Ishikawa (cell line): ENCODE measurements around the gene TMEM161A.
A peak's percentile ranks its signal among the peaks of the same experiment; 100 is the strongest.

ENCODE experiments used
- CEBPB ChIP-seq: IDR thresholded peaks from 2 replicates; pipeline ENCODE4 v1.6.1; 2012
- CREB1 ChIP-seq: IDR thresholded peaks from 2 replicates; pipeline ENCODE4 v1.6.1; 2012; ENCODE audit warnings: low read depth
- EGR1 ChIP-seq: IDR thresholded peaks from 2 replicates; pipeline ENCODE4 v1.6.1; 2012
- EP300 ChIP-seq: IDR thresholded peaks from 2 replicates; pipeline ENCODE4 v1.6.1; 2012; ENCODE audit warnings: borderline replicate concordance
- FOXM1 ChIP-seq: IDR thresholded peaks from 2 replicates; pipeline ENCODE4 v1.6.1; 2012; ENCODE audit warnings: low read depth, borderline replicate concordance
- NFIC ChIP-seq: IDR thresholded peaks from 2 replicates; pipeline ENCODE4 v1.6.1; 2012
- RAD21 ChIP-seq: IDR thresholded peaks from 2 replicates; pipeline ENCODE4 v1.6.1; 2012; ENCODE audit warnings: low read depth
- TAF1 ChIP-seq: IDR thresholded peaks from 2 replicates; pipeline ENCODE4 v1.6.1; 2012; ENCODE audit warnings: low read depth, mild to moderate bottlenecking
- TCF12 ChIP-seq: IDR thresholded peaks from 2 replicates; pipeline ENCODE4 v1.6.1; 2012; ENCODE audit warnings: low read depth
- TEAD4 ChIP-seq: IDR thresholded peaks from 2 replicates; pipeline ENCODE4 v1.6.1; 2012
- USF1 ChIP-seq: IDR thresholded peaks from 2 replicates; pipeline ENCODE4 v1.6.1; 2012
- YY1 ChIP-seq: IDR thresholded peaks from 2 replicates; pipeline ENCODE4 v1.6.1; 2012; ENCODE audit warnings: low read depth
- ZBTB7A ChIP-seq: IDR thresholded peaks from 2 replicates; pipeline ENCODE4 v1.6.1; 2012; ENCODE audit warnings: low read depth
- TF ChIP-seq, protein P1 (sequence below): IDR thresholded peaks from 2 replicates; pipeline ENCODE4 v1.6.1; 2012
- TF ChIP-seq, protein P2 (sequence below): IDR thresholded peaks from 2 replicates; pipeline ENCODE4 v1.6.1; 2012; ENCODE audit warnings: low read depth, mild to moderate bottlenecking

TMEM161A gene

DNA sequence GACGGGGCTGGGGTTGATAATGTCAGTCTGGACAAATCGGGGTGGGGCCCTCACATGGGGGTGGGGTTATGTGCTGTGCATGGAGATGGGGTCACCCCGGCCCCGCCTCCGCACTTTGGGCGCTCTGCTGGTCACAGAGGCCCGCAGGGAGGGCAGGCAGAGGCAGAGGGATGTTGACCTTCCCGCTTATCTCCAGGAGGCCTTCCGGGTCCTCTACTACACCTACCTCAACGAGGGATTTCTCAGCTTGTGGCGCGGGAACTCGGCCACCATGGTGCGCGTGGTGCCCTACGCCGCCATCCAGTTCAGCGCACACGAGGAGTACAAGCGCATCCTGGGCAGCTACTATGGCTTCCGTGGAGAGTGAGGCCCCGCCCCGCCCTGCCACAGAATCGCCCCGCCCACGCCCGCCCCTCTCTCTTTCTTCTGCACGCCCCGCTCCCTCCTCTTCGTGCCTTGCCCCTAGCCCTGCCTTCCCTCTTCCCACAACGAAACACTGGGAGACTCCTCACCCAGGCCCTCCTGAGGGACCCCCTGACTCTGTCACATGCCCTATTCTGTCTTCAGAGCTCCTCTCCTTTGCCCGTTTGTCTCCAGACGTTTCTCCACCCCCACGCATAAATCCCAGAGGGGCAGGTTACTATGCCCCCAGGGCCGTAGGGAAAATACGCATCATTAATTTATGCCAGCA is 32.8 kb downstream of the TMEM161A start:
- TF ChIP-seq RAD21 (no peak), NFIC (no peak), FOXM1 (no peak), TCF12 (no peak), YY1 (peak; percentile 81), USF1 (no peak), CREB1 (no peak), EP300 (no peak), ZBTB7A (peak; percentile 69; the same call in 1 of the 2 replicates), CEBPB (no peak)
- TF ChIP-seq, protein P1, sequence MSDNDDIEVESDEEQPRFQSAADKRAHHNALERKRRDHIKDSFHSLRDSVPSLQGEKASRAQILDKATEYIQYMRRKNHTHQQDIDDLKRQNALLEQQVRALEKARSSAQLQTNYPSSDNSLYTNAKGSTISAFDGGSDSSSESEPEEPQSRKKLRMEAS: peak; percentile 94

GRCh38 chr19:19103167-19103566 is 35.1 kb downstream of the TMEM161A start:
- TF ChIP-seq TCF12: no peak
- TF ChIP-seq RAD21: no peak
- no peak for TF ChIP-seq TAF1
- no peak for TF ChIP-seq CEBPB
- no peak for TF ChIP-seq NFIC
- no peak for TF ChIP-seq USF1
- no peak for TF ChIP-seq EGR1
- TF ChIP-seq YY1: no peak
- no peak for TF ChIP-seq ZBTB7A
- TF ChIP-seq EP300: no peak
- no peak for TF ChIP-seq FOXM1
- TF ChIP-seq, protein P1: no peak
- no peak for TF ChIP-seq TEAD4

DNA sequence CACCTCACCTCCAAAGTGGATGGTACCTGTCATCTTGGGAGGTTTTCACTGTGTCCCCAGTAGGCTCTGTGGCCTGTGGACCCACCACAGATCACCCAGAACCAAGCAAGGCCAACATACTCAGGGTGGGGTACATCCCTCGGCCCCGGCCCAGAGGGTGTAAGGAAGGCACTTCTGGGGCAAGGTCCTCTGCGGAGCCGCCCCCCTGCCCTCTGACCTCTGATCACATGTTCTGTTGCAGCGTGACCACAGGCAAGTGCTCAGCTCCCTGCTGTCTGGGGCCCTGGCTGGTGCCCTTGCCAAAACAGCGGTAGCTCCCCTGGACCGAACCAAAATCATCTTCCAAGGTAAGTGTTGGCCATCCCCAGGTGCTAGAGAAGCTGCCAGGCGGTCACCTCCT is 36.7 kb downstream of the TMEM161A start:
- TF ChIP-seq CEBPB (no peak), RAD21 (no peak), TAF1 (no peak), USF1 (no peak), EP300 (no peak), NFIC (no peak)
- TF ChIP-seq, protein P2, sequence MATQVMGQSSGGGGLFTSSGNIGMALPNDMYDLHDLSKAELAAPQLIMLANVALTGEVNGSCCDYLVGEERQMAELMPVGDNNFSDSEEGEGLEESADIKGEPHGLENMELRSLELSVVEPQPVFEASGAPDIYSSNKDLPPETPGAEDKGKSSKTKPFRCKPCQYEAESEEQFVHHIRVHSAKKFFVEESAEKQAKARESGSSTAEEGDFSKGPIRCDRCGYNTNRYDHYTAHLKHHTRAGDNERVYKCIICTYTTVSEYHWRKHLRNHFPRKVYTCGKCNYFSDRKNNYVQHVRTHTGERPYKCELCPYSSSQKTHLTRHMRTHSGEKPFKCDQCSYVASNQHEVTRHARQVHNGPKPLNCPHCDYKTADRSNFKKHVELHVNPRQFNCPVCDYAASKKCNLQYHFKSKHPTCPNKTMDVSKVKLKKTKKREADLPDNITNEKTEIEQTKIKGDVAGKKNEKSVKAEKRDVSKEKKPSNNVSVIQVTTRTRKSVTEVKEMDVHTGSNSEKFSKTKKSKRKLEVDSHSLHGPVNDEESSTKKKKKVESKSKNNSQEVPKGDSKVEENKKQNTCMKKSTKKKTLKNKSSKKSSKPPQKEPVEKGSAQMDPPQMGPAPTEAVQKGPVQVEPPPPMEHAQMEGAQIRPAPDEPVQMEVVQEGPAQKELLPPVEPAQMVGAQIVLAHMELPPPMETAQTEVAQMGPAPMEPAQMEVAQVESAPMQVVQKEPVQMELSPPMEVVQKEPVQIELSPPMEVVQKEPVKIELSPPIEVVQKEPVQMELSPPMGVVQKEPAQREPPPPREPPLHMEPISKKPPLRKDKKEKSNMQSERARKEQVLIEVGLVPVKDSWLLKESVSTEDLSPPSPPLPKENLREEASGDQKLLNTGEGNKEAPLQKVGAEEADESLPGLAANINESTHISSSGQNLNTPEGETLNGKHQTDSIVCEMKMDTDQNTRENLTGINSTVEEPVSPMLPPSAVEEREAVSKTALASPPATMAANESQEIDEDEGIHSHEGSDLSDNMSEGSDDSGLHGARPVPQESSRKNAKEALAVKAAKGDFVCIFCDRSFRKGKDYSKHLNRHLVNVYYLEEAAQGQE: no peak
- TF ChIP-seq, protein P1: no peak

- TF ChIP-seq CEBPB (no peak), TEAD4 (no peak), RAD21 (no peak), USF1 (no peak), EGR1 (no peak), TAF1 (no peak), YY1 (no peak), ZBTB7A (no peak), NFIC (no peak), EP300 (no peak), CREB1 (no peak), TCF12 (no peak), FOXM1 (no peak)
- TF ChIP-seq, protein P2: no peak
- TF ChIP-seq, protein P1: no peak
Observed at GRCh38 chr19:19098703-19099632, 39.3 kb downstream of the TMEM161A start.
